GM21423 (cell line): ENCODE results near the gene VEGFD.

ENCODE experiments used
- ATAC-seq: cut with Tn5 transposase; IDR thresholded peaks from one replicate; pipeline ENCODE4 v1.9.1; 2021; ENCODE audit warnings: mild to moderate bottlenecking, moderate library complexity; ENCODE audit not compliant: unreplicated experiment

Gene VEGFD

DNA sequence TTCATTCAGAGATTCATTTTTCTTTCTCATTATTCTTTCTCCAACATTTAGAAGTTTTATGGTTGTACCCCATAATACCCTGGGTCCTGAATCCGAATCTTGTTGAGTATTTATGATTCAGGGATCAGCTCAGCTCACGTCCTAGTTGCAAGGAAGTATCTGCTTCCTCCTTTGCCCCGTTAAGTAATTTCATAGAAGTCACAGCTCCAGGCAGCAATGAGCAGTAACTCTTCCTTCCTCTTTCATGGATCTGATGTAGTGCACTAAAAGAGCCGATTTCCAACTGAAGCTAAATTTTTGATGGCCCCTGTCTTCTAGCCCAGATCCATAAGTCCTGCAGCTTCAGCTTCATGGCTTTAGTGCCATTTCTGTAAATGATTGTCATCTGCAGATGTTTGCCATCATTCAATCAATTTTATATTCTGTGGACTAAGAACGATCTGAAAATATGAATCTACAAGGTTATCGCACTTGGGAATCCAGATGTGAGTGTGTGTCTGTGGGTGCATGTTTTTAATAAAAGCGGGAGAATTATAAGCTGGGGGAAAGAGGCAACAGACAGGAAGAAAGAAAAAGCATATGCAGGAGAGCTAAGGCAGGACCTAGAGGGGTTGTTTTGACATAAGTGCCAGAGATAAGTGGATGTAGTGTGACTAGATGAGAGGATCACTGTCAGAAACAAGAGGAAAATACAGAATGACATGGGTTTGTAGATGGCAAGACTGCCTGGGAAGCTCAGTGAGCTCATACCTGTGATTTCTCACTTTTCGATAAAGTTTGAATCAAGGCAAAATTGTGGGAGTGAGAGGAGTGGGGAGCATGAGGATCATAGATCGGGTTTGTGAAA lies 17.5 kb downstream of the VEGFD start:
- ATAC-seq = no peak

GRCh38 chrX:15359701-15360100 lies 24.5 kb downstream of the VEGFD start:
- ATAC-seq = no peak

- no peak for ATAC-seq
Measured at GRCh38 chrX:15358533-15358932, 25.7 kb downstream of the VEGFD start.

GRCh38 chrX:15356444-15356843 lies 27.8 kb downstream of the VEGFD start:
- ATAC-seq = no peak

- no peak for ATAC-seq
Measured at GRCh38 chrX:15350329-15350996, 33.8 kb downstream of the VEGFD start.

DNA sequence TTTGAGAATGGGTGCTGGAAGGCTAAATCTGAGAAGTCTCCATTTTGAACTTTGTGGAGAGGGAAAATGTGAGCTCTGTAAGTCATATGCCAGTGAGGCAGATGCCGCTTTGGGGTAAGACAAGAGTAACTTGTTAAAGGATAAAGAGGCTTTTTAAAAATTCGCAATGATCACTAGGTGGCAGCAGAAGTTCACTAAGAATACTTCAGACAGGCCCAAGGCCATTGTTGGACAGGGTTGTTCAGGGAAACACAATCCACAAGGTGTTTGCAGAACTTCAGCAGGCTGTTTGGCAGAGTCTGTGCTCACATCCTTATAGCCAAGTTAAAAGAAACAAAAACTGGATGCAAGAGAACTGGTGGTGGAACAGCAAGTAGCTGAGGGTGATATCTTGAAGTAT lies 35.2 kb downstream of the VEGFD start:
- no peak for ATAC-seq

GRCh38 chrX:15345976-15346375 lies 38.2 kb downstream of the VEGFD start:
- ATAC-seq = no peak

DNA sequence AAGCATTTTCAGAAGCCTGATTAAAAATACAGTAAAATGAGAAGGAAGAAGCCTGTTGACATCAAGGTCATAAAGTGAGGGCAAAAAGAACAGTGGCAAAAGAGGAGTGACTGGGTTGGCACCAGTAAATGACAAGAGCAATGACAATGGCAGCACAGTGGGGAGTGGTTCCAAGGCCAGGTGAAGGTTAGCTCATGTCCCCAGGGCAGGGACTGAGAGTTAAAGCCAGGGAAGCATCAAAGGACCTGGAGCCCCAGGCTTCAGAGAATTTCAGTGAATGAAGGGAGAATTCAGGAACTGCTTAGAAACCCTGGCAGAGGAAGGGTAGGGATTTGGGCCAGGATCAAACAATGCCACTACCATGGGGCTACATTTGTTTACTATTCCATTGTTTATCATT lies 40.1 kb downstream of the VEGFD start:
- ATAC-seq = no peak

DNA sequence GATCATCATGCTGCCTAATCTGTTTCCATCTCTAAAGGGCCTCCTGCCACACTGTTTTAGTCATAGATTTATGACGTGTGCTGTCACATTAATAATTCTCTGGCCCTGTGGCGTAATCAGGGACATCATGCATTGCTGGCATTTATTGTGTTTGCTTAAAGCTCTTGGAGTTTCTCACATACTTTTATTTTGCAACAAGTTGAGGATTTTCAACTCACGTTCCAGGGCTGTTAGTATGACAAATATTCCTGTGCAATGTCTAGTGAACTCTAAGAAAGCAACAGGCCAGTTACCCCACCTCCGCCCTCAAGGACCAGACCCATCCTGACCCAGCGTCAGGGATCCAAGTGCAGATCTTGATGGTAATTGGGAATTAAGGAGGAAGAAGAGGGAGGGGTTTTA lies 41.1 kb downstream of the VEGFD start:
- no peak for ATAC-seq

- no peak for ATAC-seq
Measured at GRCh38 chrX:15340867-15341266, 43.3 kb downstream of the VEGFD start.

DNA sequence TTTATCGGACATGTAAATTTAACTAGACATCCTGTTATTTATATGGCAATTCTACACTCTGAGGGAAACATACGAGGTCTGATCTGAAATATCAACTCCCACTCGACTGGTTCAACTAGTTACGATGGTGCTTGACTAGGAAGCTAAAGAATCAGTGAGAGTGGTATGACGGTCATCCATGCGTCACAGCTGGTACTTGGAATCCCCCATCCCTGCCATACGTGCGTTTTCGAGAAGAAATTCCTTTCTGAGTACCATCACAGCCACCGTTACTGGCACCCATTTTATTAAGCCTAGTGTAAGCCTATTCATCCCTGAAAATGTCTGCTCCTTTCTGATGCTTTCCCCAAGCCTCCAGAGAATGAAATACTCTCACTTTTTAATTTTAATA lies 48.2 kb downstream of the VEGFD start:
- ATAC-seq = no peak

GRCh38 chrX:15335135-15336022 lies 48.8 kb downstream of the VEGFD start, which contains the start of gene PIGA:
PIGA (minus strand) TSS chrX:15335523; CDS start chrX:15331930, 3,593 bp downstream.
- peak; percentile 99 for ATAC-seq

DNA sequence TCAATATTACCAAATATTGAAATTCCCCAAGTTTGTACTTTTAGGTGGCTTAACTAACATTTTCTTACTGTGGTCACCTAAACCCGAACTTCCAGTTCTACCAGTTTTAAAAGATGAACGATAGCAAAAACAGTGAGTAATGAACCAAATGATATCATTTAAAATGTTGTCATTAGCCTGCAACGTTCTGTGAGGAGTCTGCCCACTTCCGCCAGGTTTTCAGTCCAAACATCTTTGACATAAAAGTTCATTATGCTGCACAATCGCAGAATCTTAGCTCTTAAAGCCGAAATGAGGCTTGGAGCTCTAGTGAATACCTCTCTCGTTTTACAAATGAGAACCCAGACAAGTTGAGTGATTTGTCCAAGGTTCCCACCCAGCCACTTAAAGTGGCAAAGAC lies 49.7 kb downstream of the VEGFD start:
- ATAC-seq = no peak

GRCh38 chrX:15328821-15329220 lies 55.4 kb downstream of the VEGFD start:
- no peak for ATAC-seq

- ATAC-seq = no peak
Measured at GRCh38 chrX:15328131-15328530, 56.1 kb downstream of the VEGFD start.

DNA sequence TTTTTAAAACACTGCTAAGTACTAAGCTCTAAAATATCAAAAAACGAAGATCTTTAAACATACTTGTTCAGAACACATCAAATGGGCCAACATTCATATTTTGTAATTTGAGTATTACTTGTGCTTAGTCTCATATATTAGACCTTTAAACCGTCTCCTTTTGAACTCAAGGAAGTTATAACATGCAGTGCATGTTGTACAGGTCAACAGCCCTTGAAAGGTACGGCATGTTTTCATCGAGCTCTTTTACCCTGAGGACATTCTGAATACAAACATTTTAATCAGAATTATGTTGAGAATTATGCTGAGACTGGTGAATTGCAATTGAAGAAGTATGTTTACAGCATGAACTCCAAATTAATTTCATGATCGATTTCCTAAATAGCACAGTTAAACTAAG lies 61.7 kb downstream of the VEGFD start:
- ATAC-seq = no peak

DNA sequence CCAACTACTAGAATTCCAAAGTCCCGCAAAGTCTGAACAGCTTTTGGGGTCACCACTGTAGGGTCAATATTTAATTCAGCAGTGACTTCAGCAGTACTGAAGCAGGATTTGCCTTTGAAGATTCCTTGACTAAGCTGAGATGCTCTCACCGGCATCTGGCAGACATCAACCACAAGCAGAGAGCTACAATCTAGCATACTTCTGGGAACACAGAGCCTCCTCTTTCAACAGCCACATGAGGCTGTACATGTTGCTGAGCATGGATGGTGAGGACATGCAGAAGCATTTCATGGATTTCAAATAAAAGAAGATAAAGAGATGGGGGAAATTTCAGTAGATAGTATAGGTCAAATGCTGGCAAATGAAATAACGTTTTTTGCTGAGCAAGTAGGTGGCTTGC lies 62.1 kb downstream of the VEGFD start:
- ATAC-seq = no peak

- no peak for ATAC-seq
Measured at GRCh38 chrX:15321447-15321846, 62.8 kb downstream of the VEGFD start.

GRCh38 chrX:15320297-15320696 lies 63.9 kb downstream of the VEGFD start:
- ATAC-seq = no peak

- no peak for ATAC-seq
Measured at GRCh38 chrX:15319075-15319474, 65.1 kb downstream of the VEGFD start.

DNA sequence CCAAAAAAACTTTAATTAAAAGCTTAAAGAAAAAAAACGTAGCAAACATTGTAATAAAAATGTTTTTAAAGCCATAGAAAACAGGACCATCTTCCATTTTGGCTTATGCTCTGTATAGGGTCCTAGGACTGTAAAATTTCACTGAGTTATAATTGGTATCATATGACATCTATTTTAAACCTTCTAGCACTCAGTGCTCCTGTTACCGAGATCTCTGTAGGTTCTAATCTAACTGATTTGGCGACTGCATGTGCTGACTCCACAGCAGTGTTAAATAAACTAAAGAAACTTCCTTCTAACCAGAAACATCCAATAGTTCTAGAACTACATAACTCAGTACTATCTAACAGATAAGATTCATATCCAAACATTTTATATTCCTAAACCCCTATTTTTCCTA lies 68.7 kb downstream of the VEGFD start, which contains the start of gene ASB11:
Gene ASB11, minus strand, starts transcription at position 132 of the 400 bp plus-strand sequence. Its CDS starts 35 bp downstream, at position 97.
- ATAC-seq = no peak
